T-cell (primary cell): ENCODE measurements around the gene POU5F1. TPM values are rescaled to one million over a fixed set of nuclear protein-coding genes. Genes with fewer than 3 reads are reported as not detected.

Experiments
- ATAC-seq, 4 experiments: fragments of 200-7000 bp in 3 of 4; fragments of 150-1000 bp in 1 of 4; cut with Tn5 transposase; replicated peaks in 1 of 4; 1 replicate in 3 of 4; 2 replicates in 1 of 4; pipeline ENCODE4 v1.10.0; 2021; ENCODE audit warnings: moderate library complexity in 3 of 4, mild to moderate bottlenecking in 2 of 4, moderate number of reproducible peaks in 1 of 4
- CTCF ChIA-PET, 2 donors: fragments of 300-600 bp; sonication (Branson Sonifier 250); formaldehyde crosslinking; loops; one replicate each; lab custom pipeline; 2022; ENCODE audit warnings: antibody characterized with exemption in 2 of 2; lab: Charles Lee
- POLR2A ChIA-PET, 2 donors: fragments of 300-600 bp; sonication (Branson Sonifier 250); formaldehyde crosslinking; loops; one replicate each; lab custom pipeline; 2022; ENCODE audit warnings: antibody characterized with exemption in 2 of 2; lab: Charles Lee
- DNase-seq, 35 experiments: peaks; one replicate each; pipeline versions ENCODE4 v3.0.0 to v3.0.0-alpha.2; 2013 to 2023
- H3K27ac ChIP-seq: one replicate; pipeline ENCODE4 v1.5.1; 2013; ENCODE audit warnings: low read length
- H3K27me3 ChIP-seq, 2 experiments: replicated peaks in 1 of 2; 1 replicate in 1 of 2; 2 replicates in 1 of 2; pipeline versions ENCODE4 v1.6.1 to v1.7.0; 2013; ENCODE audit warnings: low read length in 1 of 2, mixed read lengths in 1 of 2; ENCODE audit not compliant: control insufficient read depth in 2 of 2, insufficient read depth in 2 of 2; ENCODE audit errors: extremely low read depth in 1 of 2
- H3K36me3 ChIP-seq, 2 donors: 1 replicate in 1 of 2; 2 replicates in 1 of 2; pipeline versions ENCODE4 v1.6.1 to v1.7.0; 2013; ENCODE audit warnings: low read length in 1 of 2; ENCODE audit not compliant: control insufficient read depth in 2 of 2, insufficient read depth in 1 of 2; ENCODE audit errors: extremely low read depth in 1 of 2
- H3K4me1 ChIP-seq, 2 experiments: 1 replicate in 1 of 2; 2 replicates in 1 of 2; pipeline versions ENCODE4 v1.6.1 to v1.7.0; 2013; ENCODE audit warnings: low read length in 2 of 2, mixed read lengths in 1 of 2; ENCODE audit not compliant: insufficient read depth in 2 of 2, control insufficient read depth in 1 of 2; ENCODE audit errors: extremely low read depth in 1 of 2
- H3K4me3 ChIP-seq, 2 donors: 1 replicate in 1 of 2; 2 replicates in 1 of 2; pipeline versions ENCODE4 v1.5.1 to v1.7.0; 2013; ENCODE audit warnings: mild to moderate bottlenecking in 2 of 2, low read length in 1 of 2, moderate library complexity in 1 of 2; ENCODE audit not compliant: control insufficient read depth in 1 of 2; ENCODE audit errors: extremely low read depth in 1 of 2
- H3K9me3 ChIP-seq: 2 replicates; pipeline ENCODE4 v1.7.0; 2013
- H3K27ac Mint-ChIP-seq, 2 donors: one replicate each; pipeline ENCODE4 v1.8.0; 2020 to 2021; ENCODE audit warnings: mild to moderate bottlenecking in 2 of 2, mixed read lengths in 2 of 2
- H3K27me3 Mint-ChIP-seq, 2 donors: one replicate each; pipeline ENCODE4 v1.8.0; 2021 to 2022; ENCODE audit warnings: mixed read lengths in 2 of 2
- H3K36me3 Mint-ChIP-seq: one replicate; pipeline ENCODE4 v1.8.0; 2021; ENCODE audit warnings: mixed read lengths
- H3K4me1 Mint-ChIP-seq, 3 donors: one replicate each; pipeline ENCODE4 v1.8.0; 2020 to 2022; ENCODE audit warnings: mixed read lengths in 3 of 3, mild to moderate bottlenecking in 1 of 3
- H3K4me3 Mint-ChIP-seq, 3 donors: one replicate each; pipeline ENCODE4 v1.8.0; 2020 to 2022; ENCODE audit warnings: mild to moderate bottlenecking in 3 of 3, mixed read lengths in 3 of 3, moderate library complexity in 3 of 3
- H3K9me3 Mint-ChIP-seq, 3 donors: one replicate each; pipeline ENCODE4 v1.8.0; 2020 to 2022; ENCODE audit warnings: mixed read lengths in 3 of 3
- WGBS: methylation state at CpG from one replicate; pipeline ENCODE4 v1.1.5; 2013; ENCODE audit warnings: missing lambda C conversion rate; ENCODE audit not compliant: insufficient coverage; 5-methylcytosine and 5-hydroxymethylcytosine counted together
- total RNA-seq, 35 experiments: library from RNA in 6 of 35; stranded (reverse) in 6 of 35; fragments of 120-200 nt in 1 of 35; gene quantifications; one replicate each; pipeline versions ENCODE4 v1.2.1 to v1.2.4 and lab custom pipeline; 2013 to 2026

Gene POU5F1
- total RNA-seq, 5 donors from 2014 or later (not counting 1 experiment from before 2014, with no cell fraction given), result 0.61 to 3.9 (median 2.9) TPM; not detected in 1

DNA sequence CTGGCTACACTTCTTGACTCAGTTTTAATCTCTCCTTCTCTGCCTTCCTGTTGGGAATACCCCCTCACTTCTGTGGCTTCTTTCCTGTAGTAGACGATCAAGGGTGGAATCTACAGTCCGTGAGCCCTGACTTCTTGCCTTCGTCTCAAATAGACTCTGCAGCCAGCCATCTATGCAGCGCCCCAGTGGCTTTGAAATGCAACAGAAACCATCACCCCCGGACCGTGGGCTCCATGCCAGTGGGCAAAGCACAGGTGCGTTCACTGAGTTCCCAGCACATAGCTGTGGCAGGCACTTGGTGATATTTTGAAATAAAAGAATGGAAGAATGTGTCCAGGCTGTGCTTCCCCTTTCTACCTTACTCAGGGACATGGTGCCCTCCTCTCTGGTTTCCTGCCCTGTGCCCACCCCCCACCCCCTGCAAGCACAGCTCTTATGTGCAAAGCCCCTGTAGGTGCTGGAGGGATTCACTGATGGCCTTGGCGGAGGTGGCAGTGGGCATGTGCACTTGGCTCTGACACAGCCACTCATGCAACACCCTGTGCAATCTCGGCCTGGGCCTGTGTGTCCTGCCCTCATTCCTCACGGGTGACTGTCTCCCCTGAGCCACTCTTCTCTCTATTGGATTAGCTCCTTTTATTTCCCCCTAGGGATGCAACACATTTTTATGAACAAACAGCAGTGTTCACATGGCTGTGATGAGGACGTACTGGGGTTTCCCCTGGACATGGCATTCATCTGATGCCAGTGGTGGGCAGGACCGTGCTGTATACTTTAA, 44.7 kb downstream of the POU5F1 start:
- H3K9me3 Mint-ChIP-seq, result no peaks in the 10 kb centered on the region
- no peak overlapping the region for H3K27ac Mint-ChIP-seq
- POLR2A ChIA-PET, result no interaction called here
- CTCF ChIA-PET, result interaction anchor here in 1 of 2 donors (0.6 kb wide), 2 partner anchors 256 to 724 kb away, joined by 3 to 5 read pairs; no protein-coding TSS in a partner anchor
- WGBS, result 67% methylated on average over 10 of the region's 12 CpGs
- H3K36me3 Mint-ChIP-seq, result no peaks in the 10 kb centered on the region
- DNase-seq (no peak), ATAC-seq (no peak)
- Histone ChIP-seq H3K27me3 (peaks cover 0 to 23% of the 10 kb centered on the region in 2 experiments), H3K27ac (no peak overlapping the region), H3K4me3 (no peak overlapping the region), H3K9me3 (no peaks in the 10 kb centered on the region), H3K4me1 (peaks cover 0 to 3% of the 10 kb centered on the region in 2 experiments), H3K36me3 (no peaks in the 10 kb centered on the region)
- peaks cover 5 to 10% of the 10 kb centered on the region in 2 donors for H3K27me3 Mint-ChIP-seq
- H3K4me3 Mint-ChIP-seq, result no peak overlapping the region
- peaks cover 6% of the 10 kb centered on the region in 3 donors for H3K4me1 Mint-ChIP-seq

DNA sequence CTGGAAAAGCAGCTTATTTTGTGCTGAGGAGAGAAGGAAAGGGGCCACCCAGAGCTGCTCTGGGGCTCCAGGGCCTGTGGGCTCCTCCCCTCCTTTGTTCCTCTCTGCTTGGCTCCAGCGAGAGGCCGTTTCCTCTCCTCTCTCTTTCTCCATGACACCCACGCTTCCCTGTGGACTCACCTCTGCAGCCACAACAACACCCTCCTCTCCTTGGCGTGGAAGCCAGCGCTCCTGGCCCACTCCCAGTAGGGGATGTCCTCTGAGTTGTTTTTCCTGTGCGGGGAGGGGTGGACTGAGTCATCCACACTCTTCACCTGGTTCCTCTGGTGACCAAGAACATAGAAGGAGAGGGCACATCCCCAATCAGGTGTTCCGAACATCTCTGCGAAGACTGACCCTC, 45.3 kb downstream of the POU5F1 start:
- H3K4me3 ChIP-seq, result no peak overlapping the region
- Mint-ChIP-seq H3K9me3 (no peaks in the 10 kb centered on the region), H3K4me3 (no peak overlapping the region), H3K4me1 (peaks cover 6% of the 10 kb centered on the region in 3 donors), H3K27ac (no peak overlapping the region), H3K36me3 (no peaks in the 10 kb centered on the region), H3K27me3 (peaks cover 5 to 10% of the 10 kb centered on the region in 2 donors)
- no peaks in the 10 kb centered on the region for H3K36me3 ChIP-seq
- no peak for DNase-seq
- no peak for ATAC-seq
- POLR2A ChIA-PET, result no interaction called here
- peaks cover 0 to 3% of the 10 kb centered on the region in 2 experiments for H3K4me1 ChIP-seq
- CTCF ChIA-PET, result interaction anchor here (0.6 to 1.0 kb wide), 3 partner anchors 10 to 433 kb away, joined by 3 to 4 read pairs (median 3); no protein-coding TSS in a partner anchor
- no peaks in the 10 kb centered on the region for H3K9me3 ChIP-seq
- H3K27ac ChIP-seq, result no peak overlapping the region
- WGBS, result 83% methylated on average over 1 of the region's 8 CpGs
- peaks cover 0 to 28% of the 10 kb centered on the region in 2 experiments for H3K27me3 ChIP-seq

DNA sequence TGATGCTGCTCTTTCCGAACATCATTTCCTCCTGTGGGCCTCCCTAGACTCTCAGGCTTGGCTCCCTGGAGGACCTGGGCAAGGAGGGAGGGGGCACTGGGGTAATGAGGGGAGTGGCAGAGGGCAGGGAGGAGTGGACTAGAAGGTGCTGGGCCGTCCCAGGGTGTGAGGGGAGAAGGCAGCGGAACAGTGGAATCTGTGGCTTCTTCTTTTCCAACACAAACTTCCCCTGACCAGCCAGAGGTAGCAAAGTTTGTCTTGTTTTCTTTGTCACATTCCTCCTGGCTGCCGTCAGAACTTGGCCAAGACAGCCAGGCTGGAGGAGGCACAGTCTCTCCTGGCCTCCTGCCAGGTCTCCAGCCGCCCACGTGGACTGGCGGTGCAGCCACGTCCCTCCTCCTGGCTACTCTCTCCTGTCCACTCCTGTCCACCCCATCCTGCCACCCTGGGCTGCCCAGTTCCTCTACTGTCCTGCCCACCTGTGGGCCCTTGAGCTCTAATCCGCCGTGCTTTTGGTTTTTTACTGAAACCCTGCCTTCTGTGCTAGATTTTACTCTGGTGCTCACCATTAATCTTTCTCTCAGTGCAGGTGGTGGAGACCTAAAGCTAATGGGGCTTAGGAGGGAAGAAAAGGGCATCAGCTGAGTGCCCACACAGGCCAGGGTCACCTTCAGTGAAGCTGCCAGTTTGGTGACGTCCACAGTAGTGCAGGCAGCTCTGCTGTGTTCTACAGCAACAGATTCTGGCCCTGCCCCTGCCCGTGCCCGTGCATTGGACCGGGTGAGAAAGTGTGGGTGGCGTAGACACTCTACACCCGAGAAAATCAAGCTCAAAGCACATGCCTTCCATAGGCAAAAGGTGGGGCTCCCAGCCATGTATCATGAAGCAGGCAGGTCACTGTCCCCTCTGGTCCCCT, 47.4 kb downstream of the POU5F1 start:
- no peaks in the 10 kb centered on the region for H3K9me3 ChIP-seq
- ChIA-PET CTCF (no interaction called here), POLR2A (no interaction called here)
- peaks cover 0 to 32% of the 10 kb centered on the region in 2 experiments for H3K27me3 ChIP-seq
- Mint-ChIP-seq H3K9me3 (no peaks in the 10 kb centered on the region), H3K27me3 (peaks cover 2 to 9% of the 10 kb centered on the region in 2 donors), H3K27ac (no peak overlapping the region), H3K4me3 (no peak overlapping the region), H3K4me1 (peaks cover 3 to 4% (median 4%) of the 10 kb centered on the region in 3 donors), H3K36me3 (no peaks in the 10 kb centered on the region)
- H3K36me3 ChIP-seq, result no peaks in the 10 kb centered on the region
- H3K4me3 ChIP-seq, result no peak overlapping the region
- ATAC-seq (no peak), DNase-seq (no peak)
- 65% methylated on average over 10 of the region's 16 CpGs for WGBS
- H3K4me1 ChIP-seq, result peaks cover 0 to 3% of the 10 kb centered on the region in 2 experiments
- no peak overlapping the region for H3K27ac ChIP-seq

DNA sequence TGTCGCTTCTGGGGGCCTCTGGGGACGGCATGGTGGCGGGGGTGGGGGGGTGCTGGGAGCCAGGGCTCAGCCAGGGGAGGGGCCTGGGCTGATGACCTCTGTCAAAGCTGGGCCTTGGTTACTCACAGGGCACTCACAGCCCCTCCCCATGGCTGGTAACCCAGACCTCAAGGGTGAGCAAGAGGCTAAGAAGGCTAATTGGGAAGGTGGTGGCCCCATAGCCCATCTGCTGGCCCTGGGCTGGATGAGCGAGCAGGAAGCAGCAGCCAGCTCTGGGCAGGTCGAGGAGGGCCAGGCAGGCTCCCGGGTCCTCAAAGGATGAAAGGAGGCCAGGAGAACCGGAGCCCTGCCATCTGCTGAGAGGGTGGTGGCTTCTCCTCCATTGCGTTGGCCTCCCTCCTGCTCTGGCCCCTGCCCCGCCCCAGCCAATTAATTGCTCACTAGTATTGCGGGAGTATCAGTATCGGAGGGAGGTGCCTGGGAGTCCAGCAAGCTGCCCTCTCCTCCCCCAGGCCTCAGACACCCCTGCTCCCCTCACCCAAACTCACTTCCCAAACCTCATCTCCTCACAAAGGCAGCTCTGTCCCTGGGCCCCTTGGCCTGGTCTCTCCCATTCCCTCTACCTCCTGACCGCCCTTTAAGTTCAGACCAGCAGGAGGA, 49.2 kb downstream of the POU5F1 start:
- POLR2A ChIA-PET, result no interaction called here
- Histone ChIP-seq H3K27ac (no peak overlapping the region), H3K4me1 (no peaks in the 10 kb centered on the region), H3K36me3 (no peaks in the 10 kb centered on the region), H3K9me3 (no peaks in the 10 kb centered on the region), H3K27me3 (peaks cover 0 to 32% of the 10 kb centered on the region in 2 experiments), H3K4me3 (no peak overlapping the region)
- Mint-ChIP-seq H3K27ac (no peak overlapping the region), H3K9me3 (no peaks in the 10 kb centered on the region), H3K4me1 (no peaks in the 10 kb centered on the region), H3K4me3 (no peak overlapping the region), H3K36me3 (no peaks in the 10 kb centered on the region), H3K27me3 (peaks cover 0 to 11% of the 10 kb centered on the region in 2 donors)
- ATAC-seq, result no peak
- WGBS, result 80% methylated on average over 7 of the region's 12 CpGs
- no peak for DNase-seq
- CTCF ChIA-PET, result interaction anchor here in 1 of 2 donors (0.5 kb wide), 1 partner anchor 16 kb away, joined by 3 read pairs; no protein-coding TSS in a partner anchor

DNA sequence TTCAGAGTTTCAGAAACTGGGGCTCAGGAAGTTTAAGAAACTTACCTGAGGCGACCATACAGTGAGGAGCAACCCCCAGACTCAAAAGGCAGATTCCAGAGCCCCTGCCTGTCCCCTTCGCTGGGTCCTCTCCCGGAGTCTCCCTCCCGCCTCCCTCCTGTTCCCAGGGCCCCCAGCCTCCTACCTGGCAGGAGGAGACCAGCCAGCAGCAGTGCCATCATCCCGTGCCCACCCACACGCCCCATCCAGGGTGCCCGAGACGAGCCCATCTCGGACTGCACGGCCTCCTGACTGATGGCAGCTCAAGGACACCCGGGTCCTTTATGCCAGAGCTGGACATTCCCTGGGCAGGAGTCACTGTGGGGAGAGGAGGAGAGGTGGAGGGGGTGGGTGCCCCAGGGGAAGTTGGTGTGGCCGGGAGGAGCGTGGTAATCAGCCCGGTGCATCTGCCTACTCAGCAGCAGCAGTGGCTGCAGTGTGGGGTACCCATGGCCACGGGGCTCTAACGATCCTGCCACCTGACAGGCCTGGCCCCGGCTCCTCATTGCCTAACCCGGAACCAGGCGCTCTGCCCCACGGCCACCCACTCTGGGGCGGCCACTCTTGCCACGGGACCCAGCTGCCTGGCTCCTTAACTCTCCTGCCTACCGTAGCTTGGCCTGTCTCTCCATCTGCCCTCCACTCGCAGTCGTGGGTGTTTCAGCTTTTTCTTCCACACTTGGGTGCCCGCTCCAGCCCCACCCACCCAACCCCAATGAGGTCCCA, 50.1 kb downstream of the POU5F1 start, which contains the start of gene CDSN:
Gene CDSN, minus strand, starts transcription at position 296 of the 765 bp plus-strand sequence. Its CDS starts 27 bp downstream, at position 269.
- H3K27me3 ChIP-seq, result peaks cover 0 to 36% of the 10 kb centered on the region in 2 experiments
- WGBS, result 71% methylated on average over 20 of the region's 26 CpGs
- H3K27ac Mint-ChIP-seq, result no peak within 1 kb of the TSS
- CTCF ChIA-PET, result no interaction called here
- H3K36me3 ChIP-seq, result no peaks in the 10 kb centered on the region
- H3K4me3 Mint-ChIP-seq, result no peak within 1 kb of the TSS
- POLR2A ChIA-PET, result no interaction called here
- H3K27me3 Mint-ChIP-seq, result peaks cover 7 to 19% of the 10 kb centered on the region in 2 donors
- DNase-seq, result no peak
- H3K27ac ChIP-seq, result no peak within 1 kb of the TSS
- H3K4me3 ChIP-seq, result no peak within 1 kb of the TSS
- no peak for ATAC-seq
- no peaks in the 10 kb centered on the region for H3K36me3 Mint-ChIP-seq
- H3K4me1 ChIP-seq, result no peaks in the 10 kb centered on the region
- peaks cover 0 to 4% (median under 1%) of the 10 kb centered on the region in 3 donors for H3K4me1 Mint-ChIP-seq
- H3K9me3 Mint-ChIP-seq, result no peaks in the 10 kb centered on the region
- H3K9me3 ChIP-seq, result no peaks in the 10 kb centered on the region
